Colonic mucosa (tissue), 4 donors: ENCODE measurements around the gene EML6. TPM values are rescaled to one million over a fixed set of nuclear protein-coding genes. Genes with fewer than 3 reads are reported as not detected.

Experiments
- DNase-seq: peaks from one replicate; pipeline ENCODE4 v3.0.0-alpha.2; 2020
- H3K27ac ChIP-seq: fragments of 200-600 bp; one replicate; pipeline ENCODE4 v1.8.0; 2021
- H3K27me3 ChIP-seq: fragments of 200-600 bp; one replicate; pipeline ENCODE4 v1.8.0; 2021
- H3K36me3 ChIP-seq: fragments of 200-600 bp; one replicate; pipeline ENCODE4 v1.8.0; 2021
- H3K4me1 ChIP-seq: fragments of 200-600 bp; one replicate; pipeline ENCODE4 v1.8.0; 2021; ENCODE audit warnings: mild to moderate bottlenecking
- H3K4me3 ChIP-seq: fragments of 200-600 bp; one replicate; pipeline ENCODE4 v1.8.0; 2021
- H3K9ac ChIP-seq, 2 donors: one replicate each; pipeline ENCODE4 v1.7.0; 2013; ENCODE audit warnings: control low read depth in 2 of 2, low read depth in 2 of 2, low read length in 2 of 2
- H3K9me3 ChIP-seq: fragments of 200-600 bp; one replicate; pipeline ENCODE4 v1.8.0; 2021
- intact Hi-C: fragments of 100-400 bp; cut with DNase I; formaldehyde crosslinking; loops from one replicate; pipeline ENCODE4 v1.14.1; 2022
- total RNA-seq, 2 donors: library from RNA; stranded (reverse); fragmentation: NEBNext Ultra II Directional in 1 of 2; extraction: Animal tissue kit (Norgen Biotek cat#: 25700) in 1 of 2; gene quantifications; one replicate each; pipeline ENCODE4 v1.2.1, GENCODE V29; 2021
- TF ChIP-seq, protein P1 (sequence below): fragments of 200-600 bp; IDR thresholded peaks from one replicate; pipeline ENCODE4 v1.8.0; 2022; ENCODE audit warnings: antibody characterized with exemption, mild to moderate bottlenecking
- donor health status: healthy.
- donor health status: DM: no; HTN: no; CAD: no.
- donor health status: DM: no; HTN: no; CAD: no.

The EML6 gene
- total RNA-seq, 2 donors from 2014 or later, result 2.1 to 2.5 TPM

GRCh38 chr2:54808661-54809060, 85.2 kb downstream of the EML6 start:
- no peaks in the 10 kb centered on the region for H3K9me3 ChIP-seq
- no peaks in the 10 kb centered on the region for H3K27me3 ChIP-seq
- TF ChIP-seq, protein P1, sequence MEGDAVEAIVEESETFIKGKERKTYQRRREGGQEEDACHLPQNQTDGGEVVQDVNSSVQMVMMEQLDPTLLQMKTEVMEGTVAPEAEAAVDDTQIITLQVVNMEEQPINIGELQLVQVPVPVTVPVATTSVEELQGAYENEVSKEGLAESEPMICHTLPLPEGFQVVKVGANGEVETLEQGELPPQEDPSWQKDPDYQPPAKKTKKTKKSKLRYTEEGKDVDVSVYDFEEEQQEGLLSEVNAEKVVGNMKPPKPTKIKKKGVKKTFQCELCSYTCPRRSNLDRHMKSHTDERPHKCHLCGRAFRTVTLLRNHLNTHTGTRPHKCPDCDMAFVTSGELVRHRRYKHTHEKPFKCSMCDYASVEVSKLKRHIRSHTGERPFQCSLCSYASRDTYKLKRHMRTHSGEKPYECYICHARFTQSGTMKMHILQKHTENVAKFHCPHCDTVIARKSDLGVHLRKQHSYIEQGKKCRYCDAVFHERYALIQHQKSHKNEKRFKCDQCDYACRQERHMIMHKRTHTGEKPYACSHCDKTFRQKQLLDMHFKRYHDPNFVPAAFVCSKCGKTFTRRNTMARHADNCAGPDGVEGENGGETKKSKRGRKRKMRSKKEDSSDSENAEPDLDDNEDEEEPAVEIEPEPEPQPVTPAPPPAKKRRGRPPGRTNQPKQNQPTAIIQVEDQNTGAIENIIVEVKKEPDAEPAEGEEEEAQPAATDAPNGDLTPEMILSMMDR, result no peak
- no peak overlapping the region for H3K9ac ChIP-seq
- intact Hi-C loops, result no loop called here
- H3K27ac ChIP-seq, result no peak overlapping the region
- H3K4me1 ChIP-seq, result no peaks in the 10 kb centered on the region
- no peak overlapping the region for H3K4me3 ChIP-seq
- DNase-seq, result no peak
- no peaks in the 10 kb centered on the region for H3K36me3 ChIP-seq

DNA sequence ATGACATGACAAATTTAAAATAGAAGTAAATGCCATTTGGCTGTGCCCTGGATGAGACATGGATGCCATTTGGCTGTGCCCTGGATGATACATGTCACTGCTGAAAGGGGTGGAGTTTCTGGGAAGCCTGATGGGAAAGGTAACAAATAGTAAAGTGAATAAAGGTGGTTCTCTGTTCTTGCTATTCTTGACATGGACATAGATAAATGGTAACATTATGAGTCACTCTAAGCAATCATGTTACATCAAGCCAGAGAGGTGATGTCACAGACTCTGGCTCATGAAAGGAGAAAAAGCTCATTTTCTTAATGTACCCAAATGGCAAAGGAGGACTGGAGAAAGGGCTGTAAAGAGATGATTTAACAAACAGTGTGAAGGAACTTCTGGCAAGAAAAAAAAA, 86.4 kb downstream of the EML6 start:
- intact Hi-C loops, result no loop called here
- no peaks in the 10 kb centered on the region for H3K9me3 ChIP-seq
- no peak overlapping the region for H3K9ac ChIP-seq
- no peaks in the 10 kb centered on the region for H3K27me3 ChIP-seq
- DNase-seq, result no peak
- TF ChIP-seq, protein P1, result no peak
- no peak overlapping the region for H3K4me3 ChIP-seq
- no peaks in the 10 kb centered on the region for H3K36me3 ChIP-seq
- H3K27ac ChIP-seq, result no peak overlapping the region
- no peaks in the 10 kb centered on the region for H3K4me1 ChIP-seq

GRCh38 chr2:54810246-54810645, 86.8 kb downstream of the EML6 start:
- H3K36me3 ChIP-seq, result no peaks in the 10 kb centered on the region
- no peaks in the 10 kb centered on the region for H3K27me3 ChIP-seq
- TF ChIP-seq, protein P1, result no peak
- intact Hi-C loops, result no loop called here
- no peak overlapping the region for H3K9ac ChIP-seq
- DNase-seq, result no peak
- H3K9me3 ChIP-seq, result no peaks in the 10 kb centered on the region
- H3K27ac ChIP-seq, result no peak overlapping the region
- no peaks in the 10 kb centered on the region for H3K4me1 ChIP-seq
- H3K4me3 ChIP-seq, result no peak overlapping the region

- Histone ChIP-seq H3K4me3 (no peak overlapping the region), H3K27me3 (no peaks in the 10 kb centered on the region), H3K27ac (no peak overlapping the region), H3K4me1 (no peaks in the 10 kb centered on the region), H3K9ac (no peak overlapping the region), H3K9me3 (no peaks in the 10 kb centered on the region), H3K36me3 (no peaks in the 10 kb centered on the region)
- no peak for DNase-seq
- intact Hi-C loops, result no loop called here
- TF ChIP-seq, protein P1, result no peak
Observed at GRCh38 chr2:54813584-54813983, 90.1 kb downstream of the EML6 start.

DNA sequence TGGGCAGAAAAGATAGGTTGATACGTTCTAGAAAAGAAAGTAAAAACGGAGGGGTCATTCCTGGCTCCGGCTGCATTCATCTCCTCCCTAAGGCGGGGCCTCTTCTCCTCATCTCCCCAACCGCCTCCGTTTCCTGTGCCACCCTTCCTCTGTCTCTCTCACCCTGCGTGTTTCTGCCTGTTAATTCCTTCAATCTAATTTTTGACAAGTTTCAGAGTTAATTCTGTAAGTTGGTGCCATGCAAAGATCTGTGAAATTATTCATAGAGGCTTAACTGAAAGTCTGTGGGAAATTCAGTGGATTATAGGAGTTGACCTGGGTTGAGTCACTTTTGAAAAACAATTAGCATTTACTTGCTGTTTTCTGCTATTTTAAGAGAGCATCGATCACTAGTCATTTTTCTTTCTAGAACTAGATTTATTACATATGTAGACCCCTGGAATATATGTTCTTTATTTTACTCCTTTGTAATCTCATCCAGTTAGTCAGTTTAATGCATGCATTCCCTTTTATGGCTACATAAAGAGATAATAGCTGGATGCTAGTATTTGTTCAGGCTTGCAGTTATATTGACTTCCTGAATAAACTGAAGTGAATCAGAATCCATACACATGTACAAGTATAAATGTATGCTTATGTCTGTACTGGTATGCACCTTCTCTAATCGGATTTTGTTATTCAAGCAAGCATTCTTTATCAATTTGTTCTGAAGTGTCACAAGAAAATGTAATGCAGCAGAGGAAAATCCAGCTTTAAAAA, 91.1 kb downstream of the EML6 start:
- TF ChIP-seq, protein P1, result no peak
- Histone ChIP-seq H3K9ac (no peak overlapping the region), H3K36me3 (no peaks in the 10 kb centered on the region), H3K27me3 (no peaks in the 10 kb centered on the region), H3K4me1 (no peaks in the 10 kb centered on the region), H3K27ac (no peak overlapping the region), H3K4me3 (no peak overlapping the region), H3K9me3 (no peaks in the 10 kb centered on the region)
- no peak for DNase-seq
- intact Hi-C loops, result no loop called here
